Lung (tissue), 12 donors: ENCODE data around the gene POPDC2. TPM values are rescaled to one million over a fixed set of nuclear protein-coding genes. Genes with fewer than 3 reads are reported as not detected.

Experiments
- ATAC-seq: fragments of 200-7000 bp; cut with Tn5 transposase; one replicate; pipeline ENCODE4 v1.9.1; 2020; ENCODE audit warnings: moderate number of reproducible peaks; ENCODE audit not compliant: insufficient read depth, low FRiP score
- DNase-seq, 3 donors: peaks; one replicate each; pipeline ENCODE4 v3.0.0-alpha.2; 2013 to 2017
- H3K27ac ChIP-seq, 2 donors: one replicate each; pipeline ENCODE4 v1.5.1; 2013; ENCODE audit warnings: mild to moderate bottlenecking in 2 of 2, moderate library complexity in 2 of 2, control low read depth in 1 of 2, inconsistent platforms in 1 of 2, low read depth in 1 of 2, low read length in 1 of 2
- H3K27me3 ChIP-seq, 3 donors: one replicate each; pipeline ENCODE4 v1.5.1; 2013; ENCODE audit warnings: low read length in 2 of 3; ENCODE audit not compliant: control insufficient read depth in 3 of 3, insufficient read depth in 3 of 3
- H3K36me3 ChIP-seq, 4 donors: one replicate each; pipeline ENCODE4 v1.5.1; 2013; ENCODE audit warnings: low read length in 4 of 4, mild to moderate bottlenecking in 1 of 4, moderate library complexity in 1 of 4; ENCODE audit not compliant: control insufficient read depth in 4 of 4, insufficient read depth in 4 of 4
- H3K4me1 ChIP-seq, 5 donors: one replicate each; pipeline ENCODE4 v1.5.1; 2013; ENCODE audit warnings: low read length in 5 of 5, mild to moderate bottlenecking in 2 of 5, moderate library complexity in 1 of 5; ENCODE audit not compliant: control insufficient read depth in 5 of 5, insufficient read depth in 5 of 5
- H3K4me3 ChIP-seq: one replicate; pipeline ENCODE4 v1.5.1; 2013; ENCODE audit warnings: mild to moderate bottlenecking, control low read depth, moderate library complexity
- H3K9ac ChIP-seq, 2 donors: one replicate each; pipeline ENCODE4 v1.5.1; 2013; ENCODE audit warnings: low read length in 2 of 2, control low read depth in 1 of 2; ENCODE audit not compliant: insufficient read depth in 1 of 2
- H3K9me3 ChIP-seq, 4 donors: one replicate each; pipeline ENCODE4 v1.5.1; 2013; ENCODE audit warnings: low read length in 3 of 4, mild to moderate bottlenecking in 1 of 4, moderate library complexity in 1 of 4; ENCODE audit not compliant: control insufficient read depth in 4 of 4, insufficient read depth in 3 of 4
- CTCF ChIP-seq: IDR thresholded peaks from 2 replicates; pipeline ENCODE4 v1.5.1; 2012; ENCODE audit warnings: mild to moderate bottlenecking; ENCODE audit errors: control extremely low read depth, extremely low read depth
- WGBS, 2 donors: extraction: QIAGEN DNeasy Blood & Tissue Kit; methylation state at CpG; one replicate each; pipeline ENCODE4 v1.1.7; 2013; 5-methylcytosine and 5-hydroxymethylcytosine counted together
- polyA plus RNA-seq, 2 donors: library from polyadenylated mRNA; stranded (reverse); fragments of 200-250 nt; gene quantifications; one replicate each; pipeline ENCODE4 v1.2.1, GENCODE V29; 2013
- total RNA-seq, 2 donors: library from RNA; depleted of rRNA in 1 of 2; stranded (reverse); fragments of >200 nt in 1 of 2; gene quantifications; one replicate each; pipeline ENCODE4 v1.2.1, GENCODE V29; 2014 to 2021
- donor health status: control.
- donor health status: control.
- donor health status: Bipolar disorder and iron deficiency.
- donor health status: healthy.
- donor health status: DM: yes; HTN: yes; CAD: no.

POPDC2 gene
- total and polyA plus RNA-seq, 4 donors = 1.6 to 3.0 (median 2.0) TPM

GRCh38 chr3:119635719-119636118, 24.7 kb downstream of the POPDC2 start:
- Histone ChIP-seq H3K4me1 (peaks cover 0 to 10% (median 0%) of the 10 kb centered on the region in 5 donors), H3K9me3 (no peaks in the 10 kb centered on the region), H3K27ac (peak overlapping the region; percentile 37 to 73), H3K4me3 (no peak overlapping the region), H3K36me3 (peaks cover 0 to 2% (median 0%) of the 10 kb centered on the region in 4 donors), H3K27me3 (no peaks in the 10 kb centered on the region), H3K9ac (no peak overlapping the region)
- WGBS, 2 donors = 89 to 92% methylated on average over 10 of the region's 10 CpGs
- no peak for TF ChIP-seq CTCF
- ATAC-seq (no peak), DNase-seq (no peak)

- no peak for DNase-seq
- no peak overlapping the region for H3K27ac ChIP-seq
- no peak for TF ChIP-seq CTCF
- H3K9me3 ChIP-seq = no peaks in the 10 kb centered on the region
- H3K4me3 ChIP-seq = no peak overlapping the region
- ATAC-seq = no peak
- no peak overlapping the region for H3K9ac ChIP-seq
- H3K36me3 ChIP-seq = no peaks in the 10 kb centered on the region
- H3K27me3 ChIP-seq = no peaks in the 10 kb centered on the region
- peaks cover 0 to 11% (median 0%) of the 10 kb centered on the region in 5 donors for H3K4me1 ChIP-seq
- 85 to 92% methylated on average over 4 of the region's 4 CpGs for WGBS, 2 donors
These were observed 27.6 kb downstream of the POPDC2 start for GRCh38 chr3:119632829-119633228.

- TF ChIP-seq CTCF = no peak
- Histone ChIP-seq H3K4me1 (peaks cover 0 to 14% (median 0%) of the 10 kb centered on the region in 5 donors), H3K4me3 (no peak overlapping the region), H3K36me3 (no peaks in the 10 kb centered on the region), H3K9me3 (no peaks in the 10 kb centered on the region), H3K9ac (no peak overlapping the region), H3K27ac (no peak overlapping the region), H3K27me3 (no peaks in the 10 kb centered on the region)
- no peak for DNase-seq
- 83 to 88% methylated on average over 4 of the region's 4 CpGs for WGBS, 2 donors
- no peak for ATAC-seq
These were observed 28.2 kb downstream of the POPDC2 start for GRCh38 chr3:119632216-119632615.

- no peak for TF ChIP-seq CTCF
- H3K36me3 ChIP-seq = no peaks in the 10 kb centered on the region
- H3K4me1 ChIP-seq = peaks cover 0 to 14% (median 0%) of the 10 kb centered on the region in 5 donors
- no peak overlapping the region for H3K9ac ChIP-seq
- ATAC-seq = no peak
- no peaks in the 10 kb centered on the region for H3K9me3 ChIP-seq
- H3K27me3 ChIP-seq = no peaks in the 10 kb centered on the region
- 74 to 85% methylated on average over 3 of the region's 3 CpGs for WGBS, 2 donors
- H3K27ac ChIP-seq = no peak overlapping the region
- H3K4me3 ChIP-seq = no peak overlapping the region
- DNase-seq = no peak
These were observed 28.9 kb downstream of the POPDC2 start for GRCh38 chr3:119631516-119631915.
